WTC11 (cell line): ENCODE data around the gene ANXA8. TPM values are rescaled to one million over a fixed set of nuclear protein-coding genes. Genes with fewer than 3 reads are reported as not detected.

Source experiments
- ATAC-seq: fragments of 200-7000 bp; cut with Tn5 transposase; 2 replicates; pipeline ENCODE4 v1.10.0; 2021; ENCODE audit warnings: mild to moderate bottlenecking, moderate library complexity
- CTCF ChIA-PET: fragments of 300-600 bp; sonication (Branson Sonifier 250); formaldehyde crosslinking; loops from one replicate; lab custom pipeline; 2021; ENCODE audit warnings: antibody characterized with exemption; lab: Charles Lee
- POLR2A ChIA-PET: fragments of 350-600 bp; sonication (Branson Sonifier 250); formaldehyde crosslinking; loops from one replicate; lab custom pipeline; 2021; ENCODE audit warnings: antibody characterized with exemption; lab: Charles Lee
- DNase-seq: peaks from one replicate; pipeline ENCODE4 v3.0.0; 2021; ENCODE audit warnings: low spot score
- H3K27ac Mint-ChIP-seq: 2 replicates; pipeline ENCODE4 v1.8.0; 2021; ENCODE audit warnings: mixed read lengths
- H3K27me3 Mint-ChIP-seq: 2 replicates; pipeline ENCODE4 v1.8.0; 2021; ENCODE audit warnings: low read depth, mild to moderate bottlenecking, moderate library complexity, mixed read lengths
- H3K36me3 Mint-ChIP-seq: 2 replicates; pipeline ENCODE4 v1.8.0; 2021; ENCODE audit warnings: mixed read lengths
- H3K4me1 Mint-ChIP-seq: 2 replicates; pipeline ENCODE4 v1.8.0; 2022; ENCODE audit warnings: mixed read lengths
- H3K4me3 Mint-ChIP-seq: 2 replicates; pipeline ENCODE4 v1.8.0; 2021; ENCODE audit warnings: mild to moderate bottlenecking, moderate library complexity, mixed read lengths
- H3K9me3 Mint-ChIP-seq: 2 replicates; pipeline ENCODE4 v1.8.0; 2021; ENCODE audit warnings: mixed read lengths
- ATF2 ChIP-seq: sonication (generic); formaldehyde crosslinking; IDR thresholded peaks from 2 replicates; pipeline ENCODE4 v1.8.1; 2022; ENCODE audit warnings: low read depth, missing genetic modification reagents, borderline replicate concordance
- ATF6 ChIP-seq: sonication (generic); formaldehyde crosslinking; IDR thresholded peaks from 2 replicates; pipeline ENCODE4 v1.8.1; 2023; ENCODE audit warnings: mild to moderate bottlenecking, missing genetic modification reagents
- CREM ChIP-seq: sonication (generic); formaldehyde crosslinking; IDR thresholded peaks from 2 replicates; pipeline ENCODE4 v1.8.1; 2022; ENCODE audit warnings: mild to moderate bottlenecking, missing genetic modification reagents, moderate library complexity
- ERG ChIP-seq: fragments of 250-450 bp; sonication (Bioruptor Pico); IDR thresholded peaks from 2 replicates; pipeline ENCODE4 v1.8.0; 2021; ENCODE audit warnings: mild to moderate bottlenecking
- ESRRA ChIP-seq: sonication (generic); formaldehyde crosslinking; IDR thresholded peaks from 2 replicates; pipeline ENCODE4 v1.8.1; 2022; ENCODE audit warnings: mild to moderate bottlenecking, missing genetic modification reagents, borderline replicate concordance
- FOXP4 ChIP-seq: sonication (generic); formaldehyde crosslinking; IDR thresholded peaks from 2 replicates; pipeline ENCODE4 v1.8.0; 2022; ENCODE audit warnings: mild to moderate bottlenecking, missing genetic modification reagents
- GTF2I ChIP-seq: fragments of 250-450 bp; sonication (Bioruptor Pico); conservative IDR thresholded peaks from 2 replicates; pipeline ENCODE4 v1.4.0; 2021; ENCODE audit warnings: mild to moderate bottlenecking
- MLX ChIP-seq: sonication (generic); formaldehyde crosslinking; IDR thresholded peaks from 2 replicates; pipeline ENCODE4 v1.8.1; 2023; ENCODE audit warnings: mild to moderate bottlenecking, missing genetic modification reagents, moderate library complexity
- NR2C2 ChIP-seq: sonication (generic); formaldehyde crosslinking; IDR thresholded peaks from 2 replicates; pipeline ENCODE4 v1.8.0; 2022; ENCODE audit warnings: mild to moderate bottlenecking, missing genetic modification reagents
- NR3C1 ChIP-seq: sonication (generic); formaldehyde crosslinking; conservative IDR thresholded peaks from 2 replicates; pipeline ENCODE4 v1.8.1; 2023; ENCODE audit warnings: low read depth, mild to moderate bottlenecking, missing genetic modification reagents
- PRRX2 ChIP-seq: fragments of 250-450 bp; sonication (Bioruptor Pico); IDR thresholded peaks from 2 replicates; pipeline ENCODE4 v1.8.0; 2021; ENCODE audit warnings: mild to moderate bottlenecking
- SMAD3 ChIP-seq: sonication (generic); formaldehyde crosslinking; IDR thresholded peaks from 2 replicates; pipeline ENCODE4 v1.8.0; 2022; ENCODE audit warnings: missing genetic modification reagents, mild to moderate bottlenecking, borderline replicate concordance
- SOX15 ChIP-seq: fragments of 250-450 bp; sonication (Bioruptor Pico); IDR thresholded peaks from 2 replicates; pipeline ENCODE4 v1.9.0; 2021; ENCODE audit warnings: mild to moderate bottlenecking
- SP1 ChIP-seq: sonication (generic); formaldehyde crosslinking; conservative IDR thresholded peaks from 2 replicates; pipeline ENCODE4 v1.8.1; 2022; ENCODE audit warnings: missing genetic modification reagents
- TEAD4 ChIP-seq: sonication (generic); formaldehyde crosslinking; IDR thresholded peaks from 2 replicates; pipeline ENCODE4 v1.8.0; 2022; ENCODE audit warnings: mild to moderate bottlenecking, missing genetic modification reagents
- USF1 ChIP-seq: sonication (generic); formaldehyde crosslinking; IDR thresholded peaks from 2 replicates; pipeline ENCODE4 v1.8.0; 2022; ENCODE audit warnings: mild to moderate bottlenecking, missing genetic modification reagents
- ZNF423 ChIP-seq: fragments of 250-450 bp; sonication (Bioruptor Pico); IDR thresholded peaks from 2 replicates; pipeline ENCODE4 v2.1.2; 2022; ENCODE audit warnings: mild to moderate bottlenecking, moderate library complexity
- ZSCAN18 ChIP-seq: fragments of 250-450 bp; sonication (Bioruptor Pico); IDR thresholded peaks from 2 replicates; pipeline ENCODE4 v2.1.2; 2022; ENCODE audit warnings: mild to moderate bottlenecking, moderate library complexity
- total RNA-seq: library from RNA; stranded (reverse); gene quantifications from 3 replicates; pipeline ENCODE4 v1.2.3, GENCODE V29; 2021

Gene ANXA8
- total RNA-seq, 1 experiment from 2014 or later: 0.20 TPM

- TF ChIP-seq ATF2 (CRISPR knock-in tag) (no peak), ERG (CRISPR knock-in tag) (no peak), ZSCAN18 (CRISPR knock-in tag) (no peak)
- TF ChIP-seq, all 79 proteins: peak for 0
Observed at GRCh38 chr10:47438857-47439474, 44.9 kb downstream of the ANXA8 start (continued).

GRCh38 chr10:47435081-47435480, 48.8 kb downstream of the ANXA8 start:
- ChIA-PET POLR2A (no interaction called here), CTCF (no interaction called here)
- no peaks in the 10 kb centered on the region for H3K36me3 Mint-ChIP-seq
- DNase-seq: no peak
- H3K27ac Mint-ChIP-seq: no peak overlapping the region
- TF ChIP-seq USF1 (CRISPR knock-in tag) (no peak), SMAD3 (CRISPR knock-in tag) (no peak), ZNF423 (CRISPR knock-in tag) (no peak), GTF2I (no peak), CREM (no peak), SOX15 (CRISPR knock-in tag) (no peak), NR2C2 (no peak), SP1 (no peak), MLX (CRISPR knock-in tag) (no peak), PRRX2 (no peak), NR3C1 (CRISPR knock-in tag) (no peak), ATF6 (CRISPR knock-in tag) (no peak), ESRRA (CRISPR knock-in tag) (no peak)
- ATAC-seq: no peak
- no peaks in the 10 kb centered on the region for H3K4me1 Mint-ChIP-seq
- H3K4me3 Mint-ChIP-seq: no peak overlapping the region
- H3K9me3 Mint-ChIP-seq: peaks cover 9% of the 10 kb centered on the region
- H3K27me3 Mint-ChIP-seq: no peaks in the 10 kb centered on the region

GRCh38 chr10:47425813-47426419, 58.0 kb downstream of the ANXA8 start:
- no peak overlapping the region for H3K27ac Mint-ChIP-seq
- POLR2A ChIA-PET: no interaction called here

More at GRCh38 chr10:47425813-47426419, 58.0 kb downstream of the ANXA8 start:
- H3K4me3 Mint-ChIP-seq: no peak overlapping the region
- CTCF ChIA-PET: interaction anchor here (0.7 kb wide), 1 partner anchor 11 kb away, joined by 3 read pairs; no protein-coding TSS in a partner anchor
- H3K36me3 Mint-ChIP-seq: no peaks in the 10 kb centered on the region
- H3K27me3 Mint-ChIP-seq: no peaks in the 10 kb centered on the region
- TF ChIP-seq FOXP4 (CRISPR knock-in tag): no peak
- TF ChIP-seq ERG (CRISPR knock-in tag): no peak
- no peak for TF ChIP-seq SMAD3 (CRISPR knock-in tag)
- no peak for TF ChIP-seq TEAD4
- no peak for TF ChIP-seq ZSCAN18 (CRISPR knock-in tag)
- ATAC-seq (no peak), DNase-seq (no peak)
- peaks cover 13% of the 10 kb centered on the region for H3K4me1 Mint-ChIP-seq
- peaks cover 11% of the 10 kb centered on the region for H3K9me3 Mint-ChIP-seq
